ENCODE data around the gene TTC34.
"Not testable (repeated sequence)": the region's sequence is repeated elsewhere in the genome, so short reads cannot be mapped to it uniquely, and the experiment has no call there.

TTC34 gene

DNA sequence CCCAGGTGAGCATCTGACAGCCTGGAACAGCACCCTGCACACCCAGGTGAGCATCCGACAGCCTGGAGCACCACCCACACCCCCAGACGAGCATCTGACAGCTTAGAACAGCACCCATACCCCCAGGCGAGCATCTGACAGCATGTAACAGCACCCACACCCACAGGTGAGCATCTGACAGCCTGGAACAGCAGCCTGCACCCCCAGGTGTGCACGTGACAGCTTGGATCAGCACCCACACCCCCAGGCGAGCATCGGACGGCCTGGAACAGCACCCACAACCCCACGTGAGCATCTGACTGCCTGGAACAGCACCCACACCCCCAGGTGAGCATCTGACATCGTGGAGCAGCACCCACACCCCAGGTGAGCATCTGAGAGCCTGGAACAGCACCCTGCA, 116.6 kb downstream of the TTC34 start:
- not testable (repeated sequence) for H2BK120ac ChIP-seq (ENCODE audit: insufficient read depth, low read length, poor library complexity); H3K23ac ChIP-seq (ENCODE audit: low read length); DNase-seq

GRCh38 chr1:2684000-2684399, 117.5 kb downstream of the TTC34 start:
- not testable (repeated sequence) for H3K27ac ChIP-seq (ENCODE audit: low read depth, low read length); H3K79me2 ChIP-seq (ENCODE audit: control insufficient read depth, insufficient read depth, low read length, poor library complexity); H4K12ac ChIP-seq (ENCODE audit: low read depth, low read length); H3K27me3 ChIP-seq (ENCODE audit: insufficient read depth, low read length); H3K9ac ChIP-seq (ENCODE audit: low read length); H3K14ac ChIP-seq (ENCODE audit: low read length); H3K79me1 ChIP-seq (ENCODE audit: low read length); H3K23ac ChIP-seq (ENCODE audit: low read length); H3K18ac ChIP-seq (ENCODE audit: low read length); H3K36me3 ChIP-seq (ENCODE audit: control insufficient read depth in 1 of 2, insufficient read depth in 2 of 2, low read length in 2 of 2); H4K8ac ChIP-seq (ENCODE audit: low read depth, low read length); DNase-seq; H2AK5ac ChIP-seq (ENCODE audit: low read length); H2AFZ ChIP-seq (ENCODE audit: insufficient read depth, low read length, poor library complexity); H2BK120ac ChIP-seq (ENCODE audit: insufficient read depth, low read length, poor library complexity); H4K91ac ChIP-seq (ENCODE audit: low read depth, low read length); H2BK5ac ChIP-seq (ENCODE audit: low read depth, low read length, poor library complexity); H3K4me2 ChIP-seq (ENCODE audit: low read length); H3K4ac ChIP-seq (ENCODE audit: low read depth, low read length); H2BK12ac ChIP-seq (ENCODE audit: low read length); H3K4me1 ChIP-seq (ENCODE audit: control insufficient read depth in 1 of 2, insufficient read depth in 2 of 2, low read length in 2 of 2)
- no CpG with 5 or more reads among the region's 7 CpGs for WGBS (ENCODE audit: extremely low coverage, insufficient coverage, insufficient read length)
- Histone ChIP-seq H3K4me3 (ENCODE audit: low read depth, low read length) (peak overlapping the region; percentile 19), H3K9me3 (ENCODE audit: insufficient read depth, low read depth, low read length) (peaks cover 28% of the 10 kb centered on the region)

More for the DNA sequence above, 116.6 kb downstream of the TTC34 start:
- not testable (repeated sequence) for H4K91ac ChIP-seq (ENCODE audit: low read depth, low read length); H3K79me2 ChIP-seq (ENCODE audit: control insufficient read depth, insufficient read depth, low read length, poor library complexity); H2AK5ac ChIP-seq (ENCODE audit: low read length); H3K4me2 ChIP-seq (ENCODE audit: low read length); H3K4me1 ChIP-seq (ENCODE audit: control insufficient read depth in 1 of 2, insufficient read depth in 2 of 2, low read length in 2 of 2); H3K9ac ChIP-seq (ENCODE audit: low read length); H3K4ac ChIP-seq (ENCODE audit: low read depth, low read length); H2AFZ ChIP-seq (ENCODE audit: insufficient read depth, low read length, poor library complexity); H4K12ac ChIP-seq (ENCODE audit: low read depth, low read length); H2BK12ac ChIP-seq (ENCODE audit: low read length); H3K36me3 ChIP-seq (ENCODE audit: control insufficient read depth in 1 of 2, insufficient read depth in 2 of 2, low read length in 2 of 2); H3K79me1 ChIP-seq (ENCODE audit: low read length); H3K18ac ChIP-seq (ENCODE audit: low read length); H3K4me3 ChIP-seq (ENCODE audit: low read depth, low read length); H3K27ac ChIP-seq (ENCODE audit: low read depth, low read length); H3K14ac ChIP-seq (ENCODE audit: low read length); H2BK5ac ChIP-seq (ENCODE audit: low read depth, low read length, poor library complexity); H4K8ac ChIP-seq (ENCODE audit: low read depth, low read length); H3K27me3 ChIP-seq (ENCODE audit: insufficient read depth, low read length)
- peaks cover 28% of the 10 kb centered on the region for H3K9me3 ChIP-seq (ENCODE audit: insufficient read depth, low read depth, low read length)
- WGBS (ENCODE audit: extremely low coverage, insufficient coverage, insufficient read length), result no CpG with 5 or more reads among the region's 9 CpGs

DNA sequence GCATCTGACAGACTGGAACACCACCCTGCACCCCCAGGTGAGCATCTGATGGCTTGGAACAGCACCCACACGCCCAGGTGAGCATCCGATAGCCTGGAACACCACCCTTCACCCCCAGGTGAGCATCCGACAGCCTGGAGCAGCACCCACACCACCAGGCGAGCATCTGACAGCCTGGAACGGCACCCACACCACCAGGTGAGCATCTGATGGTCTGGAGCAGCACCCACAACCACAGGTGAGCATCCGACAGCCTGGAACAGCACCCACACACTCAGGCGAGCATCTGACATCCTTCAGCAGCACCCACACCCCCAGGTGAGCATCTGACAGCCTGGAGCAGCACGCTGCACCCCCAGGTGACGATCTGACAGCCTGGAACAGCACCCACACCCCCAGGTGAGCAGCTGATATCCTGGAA, 118.2 kb downstream of the TTC34 start:
- H3K23ac ChIP-seq (ENCODE audit: low read length); H3K14ac ChIP-seq (ENCODE audit: low read length); H3K4me1 ChIP-seq (ENCODE audit: control insufficient read depth in 1 of 2, insufficient read depth in 2 of 2, low read length in 2 of 2); H4K12ac ChIP-seq (ENCODE audit: low read depth, low read length); H4K8ac ChIP-seq (ENCODE audit: low read depth, low read length); H3K27me3 ChIP-seq (ENCODE audit: insufficient read depth, low read length); H3K4ac ChIP-seq (ENCODE audit: low read depth, low read length); H3K4me3 ChIP-seq (ENCODE audit: low read depth, low read length); H3K18ac ChIP-seq (ENCODE audit: low read length); H2AK5ac ChIP-seq (ENCODE audit: low read length); H3K79me1 ChIP-seq (ENCODE audit: low read length); H2BK12ac ChIP-seq (ENCODE audit: low read length); H2AFZ ChIP-seq (ENCODE audit: insufficient read depth, low read length, poor library complexity); H4K91ac ChIP-seq (ENCODE audit: low read depth, low read length); H3K79me2 ChIP-seq (ENCODE audit: control insufficient read depth, insufficient read depth, low read length, poor library complexity); H3K4me2 ChIP-seq (ENCODE audit: low read length); DNase-seq; H3K36me3 ChIP-seq (ENCODE audit: control insufficient read depth in 1 of 2, insufficient read depth in 2 of 2, low read length in 2 of 2); H3K27ac ChIP-seq (ENCODE audit: low read depth, low read length); H2BK5ac ChIP-seq (ENCODE audit: low read depth, low read length, poor library complexity); H2BK120ac ChIP-seq (ENCODE audit: insufficient read depth, low read length, poor library complexity); H3K9ac ChIP-seq (ENCODE audit: low read length): not testable (repeated sequence)
- peaks cover 27% of the 10 kb centered on the region for H3K9me3 ChIP-seq (ENCODE audit: insufficient read depth, low read depth, low read length)
- no CpG with 5 or more reads among the region's 9 CpGs for WGBS (ENCODE audit: extremely low coverage, insufficient coverage, insufficient read length)

- DNase-seq; H3K4ac ChIP-seq (ENCODE audit: low read depth, low read length); H3K4me3 ChIP-seq (ENCODE audit: low read depth, low read length); H4K12ac ChIP-seq (ENCODE audit: low read depth, low read length); H2BK12ac ChIP-seq (ENCODE audit: low read length); H3K23ac ChIP-seq (ENCODE audit: low read length); H2BK5ac ChIP-seq (ENCODE audit: low read depth, low read length, poor library complexity); H3K4me2 ChIP-seq (ENCODE audit: low read length); H3K4me1 ChIP-seq (ENCODE audit: control insufficient read depth in 1 of 2, insufficient read depth in 2 of 2, low read length in 2 of 2); H2BK120ac ChIP-seq (ENCODE audit: insufficient read depth, low read length, poor library complexity); H4K8ac ChIP-seq (ENCODE audit: low read depth, low read length); H3K9ac ChIP-seq (ENCODE audit: low read length); H3K18ac ChIP-seq (ENCODE audit: low read length); H3K27ac ChIP-seq (ENCODE audit: low read depth, low read length); H3K14ac ChIP-seq (ENCODE audit: low read length); H2AK5ac ChIP-seq (ENCODE audit: low read length); H3K79me2 ChIP-seq (ENCODE audit: control insufficient read depth, insufficient read depth, low read length, poor library complexity); H4K91ac ChIP-seq (ENCODE audit: low read depth, low read length); H2AFZ ChIP-seq (ENCODE audit: insufficient read depth, low read length, poor library complexity); H3K36me3 ChIP-seq (ENCODE audit: control insufficient read depth in 1 of 2, insufficient read depth in 2 of 2, low read length in 2 of 2); H3K79me1 ChIP-seq (ENCODE audit: low read length); H3K27me3 ChIP-seq (ENCODE audit: insufficient read depth, low read length): not testable (repeated sequence)
- H3K9me3 ChIP-seq (ENCODE audit: insufficient read depth, low read depth, low read length), result peaks cover 22% of the 10 kb centered on the region
- whole genome bisulfite sequencing (ENCODE audit: extremely low coverage, insufficient coverage, insufficient read length), result no CpG with 5 or more reads among the region's 11 CpGs
Measured at GRCh38 chr1:2682879-2683278, 118.6 kb downstream of the TTC34 start.
